ENCODE results near the gene SLC6A6.

DNA sequence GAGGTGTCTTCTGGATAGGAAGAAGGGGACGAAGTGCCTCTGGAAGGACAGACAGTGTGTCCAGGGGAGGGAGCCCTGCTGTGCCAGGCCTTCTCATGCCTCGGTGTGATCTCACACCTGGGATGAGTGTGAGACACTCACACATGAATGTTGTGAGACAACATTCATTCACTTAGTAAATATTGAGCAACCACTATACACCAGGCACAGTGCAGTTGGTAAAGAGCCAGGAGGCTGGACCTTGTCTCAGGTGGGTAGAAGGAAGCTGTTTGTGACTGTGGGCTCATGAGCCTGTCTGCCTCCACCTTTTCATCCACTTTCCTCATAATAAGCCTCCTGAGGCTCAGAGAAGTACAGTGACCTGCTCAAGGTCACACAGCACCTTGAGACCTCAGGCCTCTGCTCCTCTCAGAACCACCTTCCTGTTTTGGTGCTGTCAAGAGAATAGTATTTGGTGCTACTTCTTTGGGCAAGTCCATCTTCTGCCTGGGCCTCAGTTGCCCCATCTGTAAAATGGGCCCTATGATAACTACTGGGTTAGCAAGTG lies 20.9 kb downstream of the SLC6A6 start:
- TF ChIP-seq, protein P1, sequence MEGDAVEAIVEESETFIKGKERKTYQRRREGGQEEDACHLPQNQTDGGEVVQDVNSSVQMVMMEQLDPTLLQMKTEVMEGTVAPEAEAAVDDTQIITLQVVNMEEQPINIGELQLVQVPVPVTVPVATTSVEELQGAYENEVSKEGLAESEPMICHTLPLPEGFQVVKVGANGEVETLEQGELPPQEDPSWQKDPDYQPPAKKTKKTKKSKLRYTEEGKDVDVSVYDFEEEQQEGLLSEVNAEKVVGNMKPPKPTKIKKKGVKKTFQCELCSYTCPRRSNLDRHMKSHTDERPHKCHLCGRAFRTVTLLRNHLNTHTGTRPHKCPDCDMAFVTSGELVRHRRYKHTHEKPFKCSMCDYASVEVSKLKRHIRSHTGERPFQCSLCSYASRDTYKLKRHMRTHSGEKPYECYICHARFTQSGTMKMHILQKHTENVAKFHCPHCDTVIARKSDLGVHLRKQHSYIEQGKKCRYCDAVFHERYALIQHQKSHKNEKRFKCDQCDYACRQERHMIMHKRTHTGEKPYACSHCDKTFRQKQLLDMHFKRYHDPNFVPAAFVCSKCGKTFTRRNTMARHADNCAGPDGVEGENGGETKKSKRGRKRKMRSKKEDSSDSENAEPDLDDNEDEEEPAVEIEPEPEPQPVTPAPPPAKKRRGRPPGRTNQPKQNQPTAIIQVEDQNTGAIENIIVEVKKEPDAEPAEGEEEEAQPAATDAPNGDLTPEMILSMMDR (conservative IDR thresholded peaks at IDR 0.05 in 1 of 2, IDR thresholded peaks at IDR 0.05 in 1 of 2; ENCODE audit: low read depth in 1 of 2, low read length in 2 of 2), result no peak
- TF ChIP-seq EZH2 (IDR thresholded peaks at IDR 0.05; ENCODE audit: low read length, missing control alignments), result no peak
